Stimulated activated CD8-positive, alpha-beta memory T cell treated with anti-CD3 and anti-CD28 coated beads, Interleukin-12 subunit alpha, Interleukin-12 subunit beta, amount 100 ng/mL, for 24 hours (primary cell): Measurements from ENCODE around the gene SLAIN2.
"Not testable (repeated sequence)": the region's sequence is repeated elsewhere in the genome, so short reads cannot be mapped to it uniquely, and the experiment has no call there.

Source experiments
- DNase-seq: peaks from one replicate; pipeline ENCODE4 v3.0.0-alpha.2; 2020; ENCODE audit errors: extremely low read depth

The SLAIN2 gene

GRCh38 chr4:48439988-48440387, 98.7 kb downstream of the SLAIN2 start:
- DNase-seq, result no peak

DNA sequence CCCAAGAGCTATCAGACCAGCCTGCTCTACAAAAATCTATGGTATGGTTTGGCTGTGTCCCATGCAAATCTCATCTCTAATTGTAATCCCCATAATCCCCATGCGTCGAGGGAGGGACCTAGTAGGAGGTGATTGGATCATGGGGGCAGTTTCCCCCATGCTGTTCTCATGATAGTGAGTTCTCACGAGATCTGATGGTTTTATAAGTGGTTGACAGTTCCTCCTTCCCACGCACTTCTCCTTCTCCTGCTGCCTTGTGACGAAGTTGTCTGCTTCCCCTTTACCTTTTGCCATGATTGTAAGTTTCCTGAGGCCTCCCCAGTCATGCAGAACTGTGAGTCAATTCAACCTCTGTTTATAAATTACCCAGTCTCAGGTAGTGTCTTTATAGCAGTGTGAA, 99.6 kb downstream of the SLAIN2 start:
- not testable (repeated sequence) for DNase-seq

DNA sequence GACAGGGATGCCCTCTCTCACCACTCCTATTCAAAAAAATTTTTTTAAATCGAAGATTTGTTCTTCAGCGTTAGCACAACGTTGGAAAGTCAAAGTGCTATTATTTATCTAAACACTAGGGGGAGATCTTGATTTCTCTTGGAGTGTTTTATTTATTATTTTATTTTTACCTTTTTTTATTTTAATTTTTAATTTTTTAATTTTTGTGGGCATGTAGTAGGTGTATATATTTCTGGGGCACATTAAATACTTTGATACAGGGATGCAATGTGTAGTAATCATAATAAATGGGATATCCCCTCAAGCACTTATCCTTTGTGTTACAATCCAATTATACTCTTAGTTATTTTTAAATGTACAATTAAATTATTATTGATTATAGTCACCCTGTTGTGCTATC, 104.4 kb downstream of the SLAIN2 start:
- DNase-seq, result no peak

DNA sequence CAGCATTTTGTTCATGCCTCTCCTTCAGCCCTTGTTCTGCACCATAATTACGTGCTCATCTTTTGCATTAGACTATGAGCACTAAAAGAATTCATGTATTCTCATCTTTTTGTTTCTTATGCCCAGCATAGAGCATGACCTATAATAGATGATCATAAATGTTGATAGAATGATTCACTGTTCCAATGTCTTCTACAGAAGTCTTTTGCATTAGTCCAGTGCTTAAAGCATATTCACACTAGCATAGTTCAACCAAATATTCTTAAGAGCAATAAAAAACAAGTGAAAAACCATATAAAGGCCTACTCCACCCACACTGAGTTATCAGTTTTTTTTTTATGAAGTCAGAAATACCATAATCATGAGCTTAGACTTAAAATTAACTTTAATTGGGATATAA, 105.3 kb downstream of the SLAIN2 start:
- no peak for DNase-seq

DNA sequence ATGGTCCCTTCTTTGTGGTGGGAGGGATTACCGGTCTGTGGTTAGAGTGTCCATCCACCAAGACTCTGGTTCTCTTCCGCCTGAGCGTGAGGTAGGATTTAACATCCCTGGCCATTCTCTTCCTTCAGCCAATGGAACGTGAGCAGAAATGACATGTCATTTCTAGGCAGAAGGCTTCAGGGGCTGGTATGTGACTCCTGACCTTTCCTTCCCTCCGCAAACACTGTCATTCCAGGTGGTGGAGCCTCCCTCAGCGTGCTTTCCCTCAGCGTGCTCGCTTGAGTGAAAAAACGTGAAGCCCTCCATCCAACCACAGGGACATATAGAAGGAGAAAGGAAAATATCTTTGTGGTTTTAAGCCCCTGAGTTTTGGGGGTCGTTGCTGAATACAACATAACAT, 107.8 kb downstream of the SLAIN2 start:
- no peak for DNase-seq

GRCh38 chr4:48450740-48451139, 109.4 kb downstream of the SLAIN2 start:
- DNase-seq, result no peak

DNA sequence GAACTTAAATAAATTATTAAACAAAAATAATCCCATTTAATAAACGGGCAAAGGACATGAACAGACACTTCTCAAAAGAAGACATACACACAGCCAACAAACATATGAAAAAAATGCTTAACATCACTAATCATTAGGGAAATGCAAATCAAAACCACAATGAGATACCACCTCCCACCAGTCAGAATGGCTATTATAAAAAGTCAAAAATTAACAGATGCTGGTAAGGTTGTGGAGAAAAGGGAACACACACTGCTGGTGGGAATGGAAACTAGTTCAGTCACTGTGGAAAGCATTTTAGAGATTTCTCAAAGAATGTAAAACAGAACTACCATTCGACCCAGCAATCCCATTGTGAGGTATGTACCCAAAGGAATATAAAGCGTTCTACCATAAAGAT, 110.3 kb downstream of the SLAIN2 start:
- DNase-seq, result not testable (repeated sequence)

GRCh38 chr4:48454591-48454990, 113.3 kb downstream of the SLAIN2 start:
- DNase-seq, result no peak

DNA sequence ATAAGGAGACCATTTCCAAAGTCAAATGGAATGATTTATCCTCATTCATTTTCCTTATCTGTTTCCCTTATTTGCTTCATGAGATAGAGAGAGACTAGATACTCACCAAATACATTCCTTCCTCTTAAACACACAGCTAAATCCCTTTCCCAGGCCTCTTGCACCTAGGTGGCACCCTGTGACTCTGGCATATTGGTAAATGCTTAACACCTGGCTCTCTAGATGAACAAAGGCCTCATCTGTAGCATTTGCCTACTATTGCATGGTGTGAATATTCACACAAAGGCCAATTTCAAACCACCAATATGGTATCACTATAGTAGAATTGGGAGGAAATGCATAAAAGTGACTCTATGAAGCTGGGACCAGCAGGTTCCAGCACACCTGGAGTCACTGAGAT, 119.7 kb downstream of the SLAIN2 start:
- DNase-seq, result no peak

DNA sequence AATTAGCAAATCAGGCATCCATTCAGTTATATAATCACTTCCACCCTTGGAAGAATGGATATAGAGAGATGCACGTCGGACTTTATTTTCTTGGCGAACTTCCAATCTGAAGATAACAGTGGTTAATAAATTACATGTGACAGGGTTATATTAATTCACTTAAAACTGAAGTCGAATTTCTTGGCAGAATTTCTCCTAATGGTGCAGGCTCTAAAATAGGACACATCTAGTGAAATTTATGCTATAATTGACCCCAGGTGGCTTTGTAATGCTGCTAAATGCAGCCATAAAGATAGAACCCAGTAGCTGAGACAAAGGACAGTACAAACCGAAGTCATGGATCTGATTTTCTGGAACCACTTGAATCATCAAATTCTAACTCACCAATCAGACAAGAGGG, 121.0 kb downstream of the SLAIN2 start:
- DNase-seq, result no peak

GRCh38 chr4:48467442-48467841, 126.1 kb downstream of the SLAIN2 start:
- no peak for DNase-seq

DNA sequence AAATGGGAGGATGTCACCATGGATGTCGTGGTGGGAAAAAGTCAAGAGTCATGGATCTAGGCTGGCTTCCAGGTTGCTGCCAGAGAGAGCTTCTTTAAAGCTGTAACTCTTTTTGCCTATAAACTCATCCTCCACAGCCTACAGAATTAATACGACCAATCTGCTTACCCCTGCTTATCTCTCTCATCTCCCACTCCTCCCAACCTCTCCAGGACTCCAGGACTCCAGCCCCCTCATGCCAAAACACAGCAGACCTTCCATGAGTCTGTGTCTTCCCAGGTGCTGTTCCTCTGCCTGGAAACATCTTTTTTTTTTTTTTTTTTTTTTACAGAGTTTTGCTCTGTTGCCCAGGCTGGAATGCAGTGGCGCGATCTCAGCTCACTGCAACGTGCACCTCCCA, 126.6 kb downstream of the SLAIN2 start:
- no peak for DNase-seq

- no peak for DNase-seq
These were observed 128.8 kb downstream of the SLAIN2 start for GRCh38 chr4:48470137-48470536.

DNA sequence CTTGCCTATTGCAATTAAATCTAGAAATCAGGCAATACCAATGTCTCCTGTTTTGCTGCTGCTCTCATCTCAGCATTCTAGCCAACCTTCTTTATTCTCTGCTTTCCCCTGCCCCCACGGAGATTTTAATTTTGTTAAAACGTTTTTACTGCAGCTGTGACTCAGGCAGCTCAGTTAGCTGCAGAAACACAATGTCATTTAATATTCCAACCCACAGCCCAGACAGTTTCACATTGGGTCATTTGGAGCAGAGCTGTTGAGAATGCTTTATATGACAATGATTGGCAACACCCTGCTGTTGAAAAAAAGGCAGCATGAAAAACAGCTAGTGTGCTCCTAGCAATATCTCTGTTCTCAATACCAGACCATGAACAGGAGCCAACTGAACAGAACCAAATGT, 129.2 kb downstream of the SLAIN2 start:
- DNase-seq, result no peak

- no peak for DNase-seq
These were observed 131.5 kb downstream of the SLAIN2 start for GRCh38 chr4:48472794-48473193.

DNA sequence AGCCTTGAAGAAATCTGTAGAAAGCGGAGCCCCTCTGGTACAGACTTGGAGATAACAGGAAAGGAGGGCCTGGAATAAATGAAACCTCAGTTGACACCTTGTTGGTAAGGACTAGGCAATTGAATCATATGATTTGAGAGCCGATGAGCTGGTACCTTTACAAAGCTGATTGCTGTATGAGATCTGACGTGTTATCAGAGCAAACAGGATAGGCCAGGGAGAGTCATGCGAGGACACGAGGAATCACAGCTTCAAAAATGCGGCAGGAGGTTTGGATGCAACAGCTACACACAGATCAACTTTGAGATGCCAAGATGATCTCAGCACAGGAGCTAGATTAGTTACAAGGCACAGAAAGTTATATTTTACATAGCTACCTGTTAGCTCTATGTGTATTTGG, 134.4 kb downstream of the SLAIN2 start:
- DNase-seq, result no peak
